Epidermal melanocyte (primary cell): ENCODE measurements around the gene ANAPC16.
A peak's percentile ranks its signal among the peaks of the same experiment; 100 is the strongest.
"Not testable (repeated sequence)": the region's sequence is repeated elsewhere in the genome, so short reads cannot be mapped to it uniquely, and the experiment has no call there.

Experiments
- DNase-seq: peaks from one replicate; pipeline ENCODE4 v3.0.0; 2011; ENCODE audit warnings: low spot score; ENCODE audit not compliant: insufficient read length

The ANAPC16 gene

GRCh38 chr10:72261784-72262404 lies 46.1 kb downstream of the ANAPC16 start:
- no peak for DNase-seq

GRCh38 chr10:72263613-72264241 lies 47.9 kb downstream of the ANAPC16 start:
- DNase-seq = no peak

- no peak for DNase-seq
Measured at GRCh38 chr10:72264536-72264935, 48.7 kb downstream of the ANAPC16 start.

- DNase-seq = no peak
Measured at GRCh38 chr10:72265508-72265907, 49.7 kb downstream of the ANAPC16 start.

GRCh38 chr10:72265990-72266865 lies 50.4 kb downstream of the ANAPC16 start:
- no peak for DNase-seq

- DNase-seq = no peak
Measured at GRCh38 chr10:72267381-72267780, 51.6 kb downstream of the ANAPC16 start.

- no peak for DNase-seq
Measured at GRCh38 chr10:72267819-72268399, 52.1 kb downstream of the ANAPC16 start.

- not testable (repeated sequence) for DNase-seq
Measured at GRCh38 chr10:72268475-72269200, 52.8 kb downstream of the ANAPC16 start.

GRCh38 chr10:72270607-72271281 lies 54.9 kb downstream of the ANAPC16 start:
- no peak for DNase-seq

GRCh38 chr10:72272689-72273409 lies 57.0 kb downstream of the ANAPC16 start:
- peak; percentile 79 for DNase-seq

GRCh38 chr10:72273410-72274212 lies 57.8 kb downstream of the ANAPC16 start, which contains the start of gene DDIT4:
TSS of gene DDIT4 (plus strand) at chr10:72273924. CDS start at chr10:72274217, 293 bp downstream.
- peak; percentile 97 for DNase-seq

- no peak for DNase-seq
Measured at GRCh38 chr10:72274213-72274729, 58.5 kb downstream of the ANAPC16 start.

GRCh38 chr10:72274730-72275350 lies 59.0 kb downstream of the ANAPC16 start:
- DNase-seq = no peak

GRCh38 chr10:72275351-72276012 lies 59.7 kb downstream of the ANAPC16 start:
- no peak for DNase-seq

- no peak for DNase-seq
Measured at GRCh38 chr10:72276013-72276387, 60.2 kb downstream of the ANAPC16 start.

GRCh38 chr10:72276421-72277339 lies 60.9 kb downstream of the ANAPC16 start:
- DNase-seq = peak; percentile 14
